Esophagus squamous epithelium (tissue), 4 donors: ENCODE results near the gene LARP4B.

Experiments
- POLR2A ChIP-seq, 4 donors: fragments of 450-650 bp; IDR thresholded peaks; one replicate each; pipeline ENCODE4 v1.6.1; 2017; ENCODE audit warnings: antibody characterized with exemption in 4 of 4, mild to moderate bottlenecking in 4 of 4, moderate library complexity in 3 of 4
- TF ChIP-seq, protein P1 (sequence below), 6 experiments: fragments of 450-650 bp in 4 of 6; fragments of 200-600 bp in 2 of 6; sonication (generic) in 2 of 6; IDR thresholded peaks; one replicate each; pipeline ENCODE4 v1.5.1; 2016 to 2019; ENCODE audit warnings: antibody characterized with exemption in 6 of 6, mild to moderate bottlenecking in 4 of 6, moderate library complexity in 4 of 6

DNA sequence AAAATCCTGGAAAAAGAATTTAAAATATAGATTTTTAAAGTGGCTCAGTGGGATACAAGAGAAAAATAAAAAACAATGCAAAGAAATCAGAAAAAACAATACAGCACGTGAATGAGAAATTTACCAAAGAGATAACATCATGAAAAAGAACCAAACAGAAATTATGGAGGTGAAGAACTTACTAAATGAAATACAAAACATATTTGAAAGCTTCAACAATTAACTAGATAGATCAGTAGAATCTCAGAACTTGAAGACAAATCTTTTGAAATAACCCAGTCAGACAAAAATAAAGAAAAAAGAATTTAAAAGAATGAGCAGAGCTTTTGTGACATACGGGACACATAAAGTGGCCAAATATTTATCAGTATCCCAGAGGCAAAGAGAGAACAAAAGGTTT, 170.9 kb downstream of the LARP4B start:
- TF ChIP-seq, protein P1, sequence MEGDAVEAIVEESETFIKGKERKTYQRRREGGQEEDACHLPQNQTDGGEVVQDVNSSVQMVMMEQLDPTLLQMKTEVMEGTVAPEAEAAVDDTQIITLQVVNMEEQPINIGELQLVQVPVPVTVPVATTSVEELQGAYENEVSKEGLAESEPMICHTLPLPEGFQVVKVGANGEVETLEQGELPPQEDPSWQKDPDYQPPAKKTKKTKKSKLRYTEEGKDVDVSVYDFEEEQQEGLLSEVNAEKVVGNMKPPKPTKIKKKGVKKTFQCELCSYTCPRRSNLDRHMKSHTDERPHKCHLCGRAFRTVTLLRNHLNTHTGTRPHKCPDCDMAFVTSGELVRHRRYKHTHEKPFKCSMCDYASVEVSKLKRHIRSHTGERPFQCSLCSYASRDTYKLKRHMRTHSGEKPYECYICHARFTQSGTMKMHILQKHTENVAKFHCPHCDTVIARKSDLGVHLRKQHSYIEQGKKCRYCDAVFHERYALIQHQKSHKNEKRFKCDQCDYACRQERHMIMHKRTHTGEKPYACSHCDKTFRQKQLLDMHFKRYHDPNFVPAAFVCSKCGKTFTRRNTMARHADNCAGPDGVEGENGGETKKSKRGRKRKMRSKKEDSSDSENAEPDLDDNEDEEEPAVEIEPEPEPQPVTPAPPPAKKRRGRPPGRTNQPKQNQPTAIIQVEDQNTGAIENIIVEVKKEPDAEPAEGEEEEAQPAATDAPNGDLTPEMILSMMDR (IDR thresholded peaks at IDR 0.05) = no peak
- TF ChIP-seq POLR2A (IDR thresholded peaks at IDR 0.05) = no peak
